H1 (cell line): ENCODE measurements around the gene PHF8. TPM values are rescaled to one million over a fixed set of nuclear protein-coding genes. Genes with fewer than 3 reads are reported as not detected.

Experiments used
- CTCF ChIA-PET: fragments of 300-600 bp; sonication (Branson Sonifier 250); formaldehyde crosslinking; loops from one replicate; lab custom pipeline; 2021; ENCODE audit not compliant: partially characterized antibody; lab: Charles Lee
- POLR2A ChIA-PET: fragments of 300-600 bp; sonication (Branson Sonifier 250); formaldehyde crosslinking; loops from one replicate; lab custom pipeline; 2021; ENCODE audit warnings: inconsistent platforms; ENCODE audit not compliant: partially characterized antibody; lab: Charles Lee
- DNase-seq, 2 experiments: peaks; one replicate each; pipeline versions ENCODE4 v3.0.0 to v3.0.0-alpha.2; 2010 to 2022; ENCODE audit warnings: low spot score in 2 of 2, low read depth in 1 of 2, mixed read lengths in 1 of 2
- FAIRE-seq: peaks from 2 replicates; lab custom pipeline; 2011; peaks lifted over from hg19 to GRCh38; lab: Jason Lieb, UNC
- H2AFZ ChIP-seq: 2 replicates; pipeline ENCODE4 v1.8.1; 2012; ENCODE audit warnings: low read length, inconsistent platforms
- H2AK5ac ChIP-seq: 2 replicates; pipeline ENCODE4 v1.6.1; 2013; ENCODE audit warnings: low read depth, low read length
- H2BK120ac ChIP-seq: replicated peaks from 2 replicates; pipeline ENCODE3; 2013; ENCODE audit warnings: low read depth, low read length, inconsistent platforms
- H2BK12ac ChIP-seq: 2 replicates; pipeline ENCODE4 v1.6.1; 2013; ENCODE audit warnings: low read depth, low read length
- H2BK15ac ChIP-seq: 2 replicates; pipeline ENCODE4 v1.6.1; 2013; ENCODE audit warnings: low read length
- H2BK20ac ChIP-seq: 2 replicates; pipeline ENCODE4 v1.6.1; 2013; ENCODE audit warnings: low read length
- H2BK5ac ChIP-seq: 2 replicates; pipeline ENCODE4 v1.6.1; 2013; ENCODE audit warnings: low read depth, low read length
- H3K14ac ChIP-seq: 2 replicates; pipeline ENCODE4 v1.6.1; 2013; ENCODE audit warnings: inconsistent platforms; ENCODE audit not compliant: insufficient read length
- H3K18ac ChIP-seq: 2 replicates; pipeline ENCODE4 v1.6.1; 2013; ENCODE audit warnings: low read length; ENCODE audit errors: extremely low read depth
- H3K23ac ChIP-seq: 2 replicates; pipeline ENCODE4 v1.6.1; 2013; ENCODE audit warnings: inconsistent platforms; ENCODE audit not compliant: insufficient read length
- H3K23me2 ChIP-seq: 2 replicates; pipeline ENCODE4 v1.6.1; 2013; ENCODE audit warnings: low read depth, low read length
- H3K27ac ChIP-seq: 2 replicates; pipeline ENCODE4 v1.6.1; 2011; ENCODE audit warnings: low read depth, low read length, inconsistent platforms
- H3K27me3 ChIP-seq, 4 experiments: replicated peaks in 1 of 4; 1 replicate in 1 of 4; 2 replicates in 3 of 4; pipeline versions ENCODE4 v1.6.1 to v1.8.1; 2011 to 2013; ENCODE audit warnings: low read length in 3 of 4, mild to moderate bottlenecking in 3 of 4, inconsistent platforms in 2 of 4, mixed read lengths in 2 of 4, moderate library complexity in 1 of 4; ENCODE audit not compliant: control insufficient read depth in 3 of 4, insufficient read depth in 3 of 4; ENCODE audit errors: extremely low read depth in 1 of 4
- H3K36me3 ChIP-seq, 4 experiments: 2 replicates each; pipeline versions ENCODE4 v1.6.1 to v1.8.1; 2011 to 2013; ENCODE audit warnings: mild to moderate bottlenecking in 4 of 4, low read length in 3 of 4, moderate library complexity in 2 of 4, control low read depth in 1 of 4, inconsistent platforms in 1 of 4; ENCODE audit not compliant: insufficient read depth in 4 of 4, control insufficient read depth in 2 of 4
- H3K4ac ChIP-seq: replicated peaks from 2 replicates; pipeline ENCODE3; 2013; ENCODE audit warnings: low read length, low read depth, mixed read lengths, inconsistent platforms; ENCODE audit not compliant: insufficient read length
- H3K4me1 ChIP-seq, 4 experiments: replicated peaks in 1 of 4; 1 replicate in 1 of 4; 2 replicates in 3 of 4; pipeline versions ENCODE4 v1.6.1 to v1.8.1; 2011 to 2013; ENCODE audit warnings: low read length in 3 of 4, inconsistent platforms in 2 of 4, mixed read lengths in 1 of 4; ENCODE audit not compliant: insufficient read depth in 4 of 4, control insufficient read depth in 3 of 4
- H3K4me2 ChIP-seq, 2 experiments: 2 replicates each; pipeline versions ENCODE4 v1.6.1 to v1.8.1; 2011 to 2013; ENCODE audit warnings: low read depth in 2 of 2, low read length in 2 of 2, control low read depth in 1 of 2, inconsistent platforms in 1 of 2, mild to moderate bottlenecking in 1 of 2; ENCODE audit not compliant: insufficient read depth in 1 of 2
- H3K4me3 ChIP-seq, 4 experiments: fragments of 200-600, 300-600 bp in 1 of 4; sonication (generic), shearing (Covaris generic), sonication (Bioruptor Twin) in 1 of 4; 2 replicates each; pipeline versions ENCODE4 v1.5.1 to v1.8.1; 2011 to 2016; ENCODE audit warnings: low read length in 4 of 4, low read depth in 3 of 4, control low read depth in 2 of 4, inconsistent platforms in 2 of 4, mild to moderate bottlenecking in 2 of 4, mixed read lengths in 1 of 4, moderate library complexity in 1 of 4; ENCODE audit not compliant: insufficient read depth in 2 of 4; ENCODE audit errors: extremely low read depth in 1 of 4
- H3K56ac ChIP-seq: replicated peaks from 2 replicates; pipeline ENCODE3; 2013; ENCODE audit warnings: low read depth, mild to moderate bottlenecking, mixed read lengths, low read length, inconsistent platforms; ENCODE audit not compliant: insufficient read length
- H3K79me1 ChIP-seq: 2 replicates; pipeline ENCODE4 v1.6.1; 2013; ENCODE audit warnings: low read depth, low read length, control low read depth
- H3K79me2 ChIP-seq, 2 experiments: 2 replicates each; pipeline versions ENCODE4 v1.6.1 to v1.8.1; 2012 to 2013; ENCODE audit warnings: low read length in 2 of 2, mild to moderate bottlenecking in 2 of 2, inconsistent platforms in 1 of 2; ENCODE audit not compliant: insufficient read depth in 2 of 2, control insufficient read depth in 1 of 2
- H3K9ac ChIP-seq, 4 experiments: replicated peaks in 1 of 4; 1 replicate in 1 of 4; 2 replicates in 3 of 4; pipeline versions ENCODE4 v1.6.1 to v1.8.1; 2011 to 2013; ENCODE audit warnings: low read depth in 3 of 4, low read length in 3 of 4, control low read depth in 2 of 4, mild to moderate bottlenecking in 2 of 4, moderate library complexity in 2 of 4, inconsistent platforms in 1 of 4; ENCODE audit errors: extremely low read depth in 1 of 4
- H3K9me3 ChIP-seq, 2 experiments: 2 replicates each; pipeline versions ENCODE4 v1.6.1 to v1.8.1; 2012 to 2013; ENCODE audit warnings: mild to moderate bottlenecking in 2 of 2, moderate library complexity in 2 of 2, control low read depth in 1 of 2, inconsistent platforms in 1 of 2, low read depth in 1 of 2, low read length in 1 of 2, mixed read lengths in 1 of 2; ENCODE audit not compliant: insufficient read depth in 2 of 2
- H4K20me1 ChIP-seq, 2 experiments: replicated peaks in 1 of 2; 2 replicates each; pipeline versions ENCODE3 to v1.8.1; 2011 to 2013; ENCODE audit warnings: inconsistent platforms in 2 of 2, low read length in 2 of 2, mild to moderate bottlenecking in 1 of 2; ENCODE audit not compliant: insufficient read depth in 2 of 2, control insufficient read depth in 1 of 2
- H4K5ac ChIP-seq: 2 replicates; pipeline ENCODE4 v1.6.1; 2013; ENCODE audit warnings: low read length, low read depth, mixed read lengths, inconsistent platforms; ENCODE audit not compliant: insufficient read length
- H4K8ac ChIP-seq: 2 replicates; pipeline ENCODE4 v1.8.0; 2013; ENCODE audit warnings: mild to moderate bottlenecking, moderate library complexity, low read length, inconsistent platforms; ENCODE audit not compliant: insufficient read depth; ENCODE audit errors: extremely low read depth
- H4K91ac ChIP-seq: replicated peaks from 2 replicates; pipeline ENCODE3; 2013; ENCODE audit warnings: low read length, mixed read lengths, inconsistent platforms; ENCODE audit not compliant: insufficient read length
- BACH1 ChIP-seq: IDR thresholded peaks from 2 replicates; pipeline ENCODE4 v1.6.1; 2012; ENCODE audit warnings: low read length, improper control_type of control experiment
- GTF2F1 ChIP-seq: IDR thresholded peaks from 2 replicates; pipeline ENCODE4 v1.6.1; 2012; ENCODE audit warnings: low read depth, low read length, improper control_type of control experiment, borderline replicate concordance
- JUN ChIP-seq: IDR thresholded peaks from 2 replicates; pipeline ENCODE4 v1.6.1; 2011; ENCODE audit warnings: low read depth, mild to moderate bottlenecking, improper control_type of control experiment, low read length
- KDM4A ChIP-seq: IDR thresholded peaks from one replicate; pipeline ENCODE4 v1.7.1; 2012; ENCODE audit warnings: low read depth, mild to moderate bottlenecking, moderate library complexity, low read length, inconsistent platforms; ENCODE audit not compliant: severe bottlenecking
- MAX ChIP-seq: IDR thresholded peaks from 2 replicates; pipeline ENCODE4 v1.6.1; 2012; ENCODE audit warnings: inconsistent platforms
- POU5F1 ChIP-seq: IDR thresholded peaks from 2 replicates; pipeline ENCODE4 v1.6.1; 2011; ENCODE audit warnings: low read depth, mild to moderate bottlenecking, low read length, moderate library complexity
- SAP30 ChIP-seq: fragments of 300-600 bp; sonication (generic); IDR thresholded peaks from 2 replicates; pipeline ENCODE4 v1.7.1; 2012; ENCODE audit warnings: low read length, moderate library complexity, mild to moderate bottlenecking, inconsistent platforms; ENCODE audit not compliant: insufficient read depth, insufficient replicate concordance
- TAF1 ChIP-seq: IDR thresholded peaks from 2 replicates; pipeline ENCODE4 v1.6.1; 2011; ENCODE audit warnings: mild to moderate bottlenecking, low read depth, low read length
- polyA plus RNA-seq, 7 experiments: library from polyadenylated mRNA; depleted of rRNA in 3 of 7; stranded (reverse) in 5 of 7; unstranded in 2 of 7; fragments of >200 nt in 5 of 7; fragments of 200-250 nt in 2 of 7; gene quantifications; 1 replicate in 5 of 7; 2 replicates in 1 of 7; 4 replicates in 1 of 7; pipeline versions ENCODE4 v1.2.1 to v1.2.3, GENCODE V29; 2011 to 2013; ENCODE audit warnings: missing spikeins in 2 of 7, mixed read lengths in 2 of 7
- total RNA-seq: library from RNA; stranded (reverse); fragmentation: NEBNext Ultra II Directional; extraction: Animal tissue kit (Norgen Biotek cat#: 25700); gene quantifications from 2 replicates; pipeline ENCODE4 v1.2.1, GENCODE V29; 2021

PHF8 gene
- total and polyA plus RNA-seq, 2 of the 8 experiments (the other 6 are each of a cell fraction or from before 2014, with no cell fraction given): 14.6 to 27.6 TPM

DNA sequence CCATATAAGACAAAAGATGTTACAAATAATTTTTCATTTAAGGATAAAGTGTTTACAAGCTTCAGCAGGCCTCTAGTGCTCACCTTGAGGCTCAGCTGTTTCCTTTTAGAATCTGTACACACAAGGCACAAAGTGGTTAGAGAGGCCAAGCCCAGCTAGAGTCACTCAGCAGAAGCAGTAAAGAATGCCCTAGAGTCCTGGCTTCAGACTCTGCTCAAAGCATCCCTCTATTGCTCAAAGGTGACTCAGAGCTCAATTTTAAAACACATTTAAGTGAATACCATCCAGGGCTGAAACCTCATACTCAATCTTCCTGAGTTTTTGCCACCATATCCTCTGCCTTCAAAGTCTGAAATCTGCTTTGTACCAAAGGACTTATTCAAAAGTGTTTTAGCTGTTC, 22.6 kb upstream of the PHF8 start:
- Histone ChIP-seq H2AK5ac (no peak overlapping the region), H2BK5ac (no peak overlapping the region), H3K23me2 (no peaks in the 10 kb centered on the region), H3K9ac (no peak overlapping the region), H3K27me3 (no peaks in the 10 kb centered on the region), H2BK12ac (no peak overlapping the region), H3K18ac (no peak overlapping the region), H4K91ac (no peak overlapping the region), H4K5ac (no peak overlapping the region), H2BK120ac (no peak overlapping the region), H3K4me3 (no peak overlapping the region), H3K56ac (no peak overlapping the region), H3K79me1 (no peaks in the 10 kb centered on the region), H3K79me2 (no peaks in the 10 kb centered on the region), H2BK20ac (no peak overlapping the region), H2BK15ac (no peak overlapping the region), H4K20me1 (no peaks in the 10 kb centered on the region), H3K4me2 (no peak overlapping the region), H2AFZ (no peak overlapping the region), H3K27ac (no peak overlapping the region), H3K36me3 (no peaks in the 10 kb centered on the region; a peak in 1 of 8 replicates), H3K4me1 (no peaks in the 10 kb centered on the region), H3K23ac (no peak overlapping the region), H3K14ac (no peak overlapping the region), H4K8ac (no peak overlapping the region), H3K9me3 (no peaks in the 10 kb centered on the region), H3K4ac (no peak overlapping the region)
- CTCF ChIA-PET: no interaction called here
- POLR2A ChIA-PET: interaction anchor here (0.8 kb wide), 1 partner anchor 23 kb away, joined by 3 read pairs; the partner anchor contains the start of gene PHF8
- FAIRE-seq: no peak
- DNase-seq: no peak
- TF ChIP-seq POU5F1 (no peak), MAX (no peak), SAP30 (no peak), KDM4A (no peak), GTF2F1 (no peak), JUN (no peak), TAF1 (no peak), BACH1 (no peak)
